GM12878 (cell line): ENCODE results near the gene E2F1.

ENCODE experiments used
- BHLHE40 ChIP-seq, 2 experiments: fragments of 450-650 bp in 1 of 2; IDR thresholded peaks; 2 replicates each; pipeline ENCODE4 v1.6.1; 2011 to 2017; ENCODE audit warnings: low read depth in 2 of 2, borderline replicate concordance in 1 of 2, improper control_type of control experiment in 1 of 2, low read length in 1 of 2, mild to moderate bottlenecking in 1 of 2
- EP300 ChIP-seq, 2 experiments: fragments of 150-350 bp in 1 of 2; IDR thresholded peaks; 2 replicates each; pipeline ENCODE4 v1.6.1; 2011 to 2012; ENCODE audit warnings: low read depth in 2 of 2, low read length in 2 of 2, borderline replicate concordance in 1 of 2, improper control_type of control experiment in 1 of 2, inconsistent platforms in 1 of 2; ENCODE audit not compliant: control insufficient read depth in 1 of 2
- GABPA ChIP-seq: IDR thresholded peaks from 2 replicates; pipeline ENCODE4 v1.6.1; 2014; ENCODE audit warnings: antibody characterized with exemption, low read depth, mild to moderate bottlenecking, inconsistent platforms
- KDM1A ChIP-seq: fragments of 200-600 bp; sonication (generic); IDR thresholded peaks from 2 replicates; pipeline ENCODE4 v1.6.1; 2016; ENCODE audit warnings: borderline replicate concordance
- SMC3 ChIP-seq: IDR thresholded peaks from 2 replicates; pipeline ENCODE4 v1.6.1; 2011; ENCODE audit warnings: low read length, improper control_type of control experiment, borderline replicate concordance
- TF ChIP-seq, protein P1 (sequence below), 3 experiments: IDR thresholded peaks in 2 of 3; conservative IDR thresholded peaks in 1 of 3; 2 replicates each; pipeline ENCODE4 v1.5.1; 2011; ENCODE audit warnings: low read depth in 3 of 3, low read length in 3 of 3, mild to moderate bottlenecking in 3 of 3, control low read depth in 2 of 3, moderate library complexity in 2 of 3, inconsistent platforms in 1 of 3, mixed read lengths in 1 of 3; ENCODE audit not compliant: control insufficient read depth in 2 of 3, insufficient read depth in 1 of 3; ENCODE audit errors: extremely low read depth in 1 of 3
- TF ChIP-seq, protein P2 (sequence below): IDR thresholded peaks from 2 replicates; pipeline ENCODE4 v1.6.1; 2012; ENCODE audit warnings: low read length, inconsistent platforms
- TF ChIP-seq, protein P3 (sequence below): fragments of 450-650 bp; IDR thresholded peaks from 2 replicates; pipeline ENCODE4 v1.6.1; 2017; ENCODE audit warnings: mild to moderate bottlenecking
- TF ChIP-seq, protein P4 (sequence below): fragments of 450-650 bp; formaldehyde crosslinking; IDR thresholded peaks from 2 replicates; pipeline ENCODE4 v1.4.0; 2020; ENCODE audit warnings: mild to moderate bottlenecking, moderate library complexity
- TF ChIP-seq, protein P5 (sequence below): IDR thresholded peaks from 2 replicates; pipeline ENCODE4 v1.6.1; 2012; ENCODE audit warnings: mild to moderate bottlenecking, low read depth, low read length

DNA sequence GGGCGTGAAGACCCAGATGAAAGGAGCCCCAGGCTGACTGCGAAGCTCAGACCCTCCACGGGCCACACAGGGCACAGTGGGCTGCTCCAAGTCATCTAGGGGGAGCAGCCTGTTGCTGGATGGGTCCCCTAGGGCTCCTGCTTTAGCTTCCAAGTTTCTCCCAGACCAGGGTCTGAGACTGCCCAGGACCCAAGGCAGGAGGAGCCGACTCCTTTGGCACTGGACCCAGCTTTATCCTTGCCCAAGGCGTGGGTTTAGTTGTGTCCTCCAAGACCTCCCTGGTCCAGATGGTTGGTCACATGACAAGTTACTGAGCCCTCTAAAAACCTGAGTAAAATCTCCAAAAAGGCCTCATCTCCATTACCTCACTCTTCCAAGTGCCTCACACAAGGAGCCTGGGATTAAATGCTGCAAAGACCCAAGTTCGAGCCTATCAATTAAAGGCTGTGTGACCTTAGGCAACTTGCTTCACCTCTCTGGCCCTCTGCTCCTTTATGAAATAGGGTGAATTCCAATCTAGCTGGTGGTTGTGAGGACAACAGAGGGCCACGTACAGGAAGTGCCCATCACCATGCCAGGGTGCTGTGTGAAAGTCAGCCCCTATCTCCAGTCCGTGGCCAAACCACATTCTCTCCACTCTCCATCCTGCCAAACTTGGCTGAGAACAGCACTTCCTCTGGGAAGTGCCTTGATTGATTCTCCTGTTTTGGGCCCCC is 14.5 kb downstream of the E2F1 start:
- TF ChIP-seq GABPA (no peak), KDM1A (no peak), EP300 (IDR thresholded peaks at IDR 0.05; ENCODE audit: borderline replicate concordance in 1 of 2, control insufficient read depth in 1 of 2, low read depth in 2 of 2, low read length in 2 of 2) (no peak), BHLHE40 (IDR thresholded peaks at IDR 0.05; ENCODE audit: borderline replicate concordance in 1 of 2, low read depth in 2 of 2, low read length in 1 of 2) (no peak), SMC3 (no peak)
- TF ChIP-seq, protein P1, sequence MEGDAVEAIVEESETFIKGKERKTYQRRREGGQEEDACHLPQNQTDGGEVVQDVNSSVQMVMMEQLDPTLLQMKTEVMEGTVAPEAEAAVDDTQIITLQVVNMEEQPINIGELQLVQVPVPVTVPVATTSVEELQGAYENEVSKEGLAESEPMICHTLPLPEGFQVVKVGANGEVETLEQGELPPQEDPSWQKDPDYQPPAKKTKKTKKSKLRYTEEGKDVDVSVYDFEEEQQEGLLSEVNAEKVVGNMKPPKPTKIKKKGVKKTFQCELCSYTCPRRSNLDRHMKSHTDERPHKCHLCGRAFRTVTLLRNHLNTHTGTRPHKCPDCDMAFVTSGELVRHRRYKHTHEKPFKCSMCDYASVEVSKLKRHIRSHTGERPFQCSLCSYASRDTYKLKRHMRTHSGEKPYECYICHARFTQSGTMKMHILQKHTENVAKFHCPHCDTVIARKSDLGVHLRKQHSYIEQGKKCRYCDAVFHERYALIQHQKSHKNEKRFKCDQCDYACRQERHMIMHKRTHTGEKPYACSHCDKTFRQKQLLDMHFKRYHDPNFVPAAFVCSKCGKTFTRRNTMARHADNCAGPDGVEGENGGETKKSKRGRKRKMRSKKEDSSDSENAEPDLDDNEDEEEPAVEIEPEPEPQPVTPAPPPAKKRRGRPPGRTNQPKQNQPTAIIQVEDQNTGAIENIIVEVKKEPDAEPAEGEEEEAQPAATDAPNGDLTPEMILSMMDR (IDR thresholded peaks at IDR 0.05 in 2 of 3, conservative IDR thresholded peaks at IDR 0.05 in 1 of 3; ENCODE audit: control insufficient read depth in 2 of 3, extremely low read depth in 1 of 3, insufficient read depth in 1 of 3, low read depth in 3 of 3, low read length in 3 of 3) = no peak
- TF ChIP-seq, protein P2, sequence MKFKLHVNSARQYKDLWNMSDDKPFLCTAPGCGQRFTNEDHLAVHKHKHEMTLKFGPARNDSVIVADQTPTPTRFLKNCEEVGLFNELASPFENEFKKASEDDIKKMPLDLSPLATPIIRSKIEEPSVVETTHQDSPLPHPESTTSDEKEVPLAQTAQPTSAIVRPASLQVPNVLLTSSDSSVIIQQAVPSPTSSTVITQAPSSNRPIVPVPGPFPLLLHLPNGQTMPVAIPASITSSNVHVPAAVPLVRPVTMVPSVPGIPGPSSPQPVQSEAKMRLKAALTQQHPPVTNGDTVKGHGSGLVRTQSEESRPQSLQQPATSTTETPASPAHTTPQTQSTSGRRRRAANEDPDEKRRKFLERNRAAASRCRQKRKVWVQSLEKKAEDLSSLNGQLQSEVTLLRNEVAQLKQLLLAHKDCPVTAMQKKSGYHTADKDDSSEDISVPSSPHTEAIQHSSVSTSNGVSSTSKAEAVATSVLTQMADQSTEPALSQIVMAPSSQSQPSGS = no peak
- TF ChIP-seq, protein P3, sequence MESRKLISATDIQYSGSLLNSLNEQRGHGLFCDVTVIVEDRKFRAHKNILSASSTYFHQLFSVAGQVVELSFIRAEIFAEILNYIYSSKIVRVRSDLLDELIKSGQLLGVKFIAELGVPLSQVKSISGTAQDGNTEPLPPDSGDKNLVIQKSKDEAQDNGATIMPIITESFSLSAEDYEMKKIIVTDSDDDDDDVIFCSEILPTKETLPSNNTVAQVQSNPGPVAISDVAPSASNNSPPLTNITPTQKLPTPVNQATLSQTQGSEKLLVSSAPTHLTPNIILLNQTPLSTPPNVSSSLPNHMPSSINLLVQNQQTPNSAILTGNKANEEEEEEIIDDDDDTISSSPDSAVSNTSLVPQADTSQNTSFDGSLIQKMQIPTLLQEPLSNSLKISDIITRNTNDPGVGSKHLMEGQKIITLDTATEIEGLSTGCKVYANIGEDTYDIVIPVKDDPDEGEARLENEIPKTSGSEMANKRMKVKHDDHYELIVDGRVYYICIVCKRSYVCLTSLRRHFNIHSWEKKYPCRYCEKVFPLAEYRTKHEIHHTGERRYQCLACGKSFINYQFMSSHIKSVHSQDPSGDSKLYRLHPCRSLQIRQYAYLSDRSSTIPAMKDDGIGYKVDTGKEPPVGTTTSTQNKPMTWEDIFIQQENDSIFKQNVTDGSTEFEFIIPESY = no peak
- TF ChIP-seq, protein P4, sequence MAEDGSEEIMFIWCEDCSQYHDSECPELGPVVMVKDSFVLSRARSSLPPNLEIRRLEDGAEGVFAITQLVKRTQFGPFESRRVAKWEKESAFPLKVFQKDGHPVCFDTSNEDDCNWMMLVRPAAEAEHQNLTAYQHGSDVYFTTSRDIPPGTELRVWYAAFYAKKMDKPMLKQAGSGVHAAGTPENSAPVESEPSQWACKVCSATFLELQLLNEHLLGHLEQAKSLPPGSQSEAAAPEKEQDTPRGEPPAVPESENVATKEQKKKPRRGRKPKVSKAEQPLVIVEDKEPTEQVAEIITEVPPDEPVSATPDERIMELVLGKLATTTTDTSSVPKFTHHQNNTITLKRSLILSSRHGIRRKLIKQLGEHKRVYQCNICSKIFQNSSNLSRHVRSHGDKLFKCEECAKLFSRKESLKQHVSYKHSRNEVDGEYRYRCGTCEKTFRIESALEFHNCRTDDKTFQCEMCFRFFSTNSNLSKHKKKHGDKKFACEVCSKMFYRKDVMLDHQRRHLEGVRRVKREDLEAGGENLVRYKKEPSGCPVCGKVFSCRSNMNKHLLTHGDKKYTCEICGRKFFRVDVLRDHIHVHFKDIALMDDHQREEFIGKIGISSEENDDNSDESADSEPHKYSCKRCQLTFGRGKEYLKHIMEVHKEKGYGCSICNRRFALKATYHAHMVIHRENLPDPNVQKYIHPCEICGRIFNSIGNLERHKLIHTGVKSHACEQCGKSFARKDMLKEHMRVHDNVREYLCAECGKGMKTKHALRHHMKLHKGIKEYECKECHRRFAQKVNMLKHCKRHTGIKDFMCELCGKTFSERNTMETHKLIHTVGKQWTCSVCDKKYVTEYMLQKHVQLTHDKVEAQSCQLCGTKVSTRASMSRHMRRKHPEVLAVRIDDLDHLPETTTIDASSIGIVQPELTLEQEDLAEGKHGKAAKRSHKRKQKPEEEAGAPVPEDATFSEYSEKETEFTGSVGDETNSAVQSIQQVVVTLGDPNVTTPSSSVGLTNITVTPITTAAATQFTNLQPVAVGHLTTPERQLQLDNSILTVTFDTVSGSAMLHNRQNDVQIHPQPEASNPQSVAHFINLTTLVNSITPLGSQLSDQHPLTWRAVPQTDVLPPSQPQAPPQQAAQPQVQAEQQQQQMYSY (CRISPR knock-in tag) = no peak
- TF ChIP-seq, protein P5, sequence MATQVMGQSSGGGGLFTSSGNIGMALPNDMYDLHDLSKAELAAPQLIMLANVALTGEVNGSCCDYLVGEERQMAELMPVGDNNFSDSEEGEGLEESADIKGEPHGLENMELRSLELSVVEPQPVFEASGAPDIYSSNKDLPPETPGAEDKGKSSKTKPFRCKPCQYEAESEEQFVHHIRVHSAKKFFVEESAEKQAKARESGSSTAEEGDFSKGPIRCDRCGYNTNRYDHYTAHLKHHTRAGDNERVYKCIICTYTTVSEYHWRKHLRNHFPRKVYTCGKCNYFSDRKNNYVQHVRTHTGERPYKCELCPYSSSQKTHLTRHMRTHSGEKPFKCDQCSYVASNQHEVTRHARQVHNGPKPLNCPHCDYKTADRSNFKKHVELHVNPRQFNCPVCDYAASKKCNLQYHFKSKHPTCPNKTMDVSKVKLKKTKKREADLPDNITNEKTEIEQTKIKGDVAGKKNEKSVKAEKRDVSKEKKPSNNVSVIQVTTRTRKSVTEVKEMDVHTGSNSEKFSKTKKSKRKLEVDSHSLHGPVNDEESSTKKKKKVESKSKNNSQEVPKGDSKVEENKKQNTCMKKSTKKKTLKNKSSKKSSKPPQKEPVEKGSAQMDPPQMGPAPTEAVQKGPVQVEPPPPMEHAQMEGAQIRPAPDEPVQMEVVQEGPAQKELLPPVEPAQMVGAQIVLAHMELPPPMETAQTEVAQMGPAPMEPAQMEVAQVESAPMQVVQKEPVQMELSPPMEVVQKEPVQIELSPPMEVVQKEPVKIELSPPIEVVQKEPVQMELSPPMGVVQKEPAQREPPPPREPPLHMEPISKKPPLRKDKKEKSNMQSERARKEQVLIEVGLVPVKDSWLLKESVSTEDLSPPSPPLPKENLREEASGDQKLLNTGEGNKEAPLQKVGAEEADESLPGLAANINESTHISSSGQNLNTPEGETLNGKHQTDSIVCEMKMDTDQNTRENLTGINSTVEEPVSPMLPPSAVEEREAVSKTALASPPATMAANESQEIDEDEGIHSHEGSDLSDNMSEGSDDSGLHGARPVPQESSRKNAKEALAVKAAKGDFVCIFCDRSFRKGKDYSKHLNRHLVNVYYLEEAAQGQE = no peak
